Stimulated activated CD8-positive, alpha-beta memory T cell treated with anti-CD3 and anti-CD28 coated beads, Interleukin-7, amount 100 ng/mL, for 24 hours (primary cell): Measurements from ENCODE around the gene ANAPC2.

Experiments
- DNase-seq: peaks from one replicate; pipeline ENCODE4 v3.0.0-alpha.2; 2020; ENCODE audit warnings: low read depth

ANAPC2 gene

DNA sequence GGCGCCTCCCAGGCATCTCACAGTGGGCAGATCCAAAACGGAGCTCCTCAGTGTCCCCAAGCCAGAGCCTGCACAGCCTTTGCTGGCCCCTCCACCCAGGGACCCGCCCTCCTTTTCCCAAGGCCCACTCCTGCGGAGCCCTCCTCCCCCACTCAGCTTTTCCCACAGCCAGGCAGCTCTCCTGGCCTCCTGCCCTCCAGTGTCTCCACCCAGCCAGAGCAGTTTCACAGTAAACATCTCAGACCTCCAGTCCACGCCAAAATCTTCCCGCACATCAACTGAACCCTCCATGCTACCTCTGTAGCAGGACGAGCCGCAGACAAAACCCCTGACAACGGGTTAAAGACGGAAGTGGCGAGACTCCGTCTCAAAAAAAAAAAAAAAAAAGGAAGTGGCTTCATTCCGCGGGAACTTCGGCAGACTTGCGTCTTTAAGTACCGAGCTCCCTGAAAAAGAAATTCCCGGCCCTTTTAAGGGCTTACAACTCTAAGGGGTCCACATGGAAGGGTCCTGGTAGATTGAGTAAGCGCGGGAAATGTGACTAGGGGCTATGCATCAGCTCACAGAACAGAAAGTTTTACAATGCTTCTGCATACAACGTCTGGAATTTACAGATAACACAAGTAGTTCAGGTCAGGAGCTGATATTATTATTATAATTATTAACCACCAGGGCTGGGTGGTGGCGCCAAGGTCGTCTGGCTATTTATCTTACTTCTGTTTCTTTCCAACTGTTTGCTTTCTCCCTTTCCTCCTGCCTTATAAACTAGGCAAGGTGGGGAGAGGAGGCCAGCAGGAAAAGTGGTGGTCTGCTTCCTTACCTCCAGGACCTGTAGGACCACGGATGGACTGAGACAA, 60.8 kb downstream of the ANAPC2 start:
- DNase-seq, result no peak

DNA sequence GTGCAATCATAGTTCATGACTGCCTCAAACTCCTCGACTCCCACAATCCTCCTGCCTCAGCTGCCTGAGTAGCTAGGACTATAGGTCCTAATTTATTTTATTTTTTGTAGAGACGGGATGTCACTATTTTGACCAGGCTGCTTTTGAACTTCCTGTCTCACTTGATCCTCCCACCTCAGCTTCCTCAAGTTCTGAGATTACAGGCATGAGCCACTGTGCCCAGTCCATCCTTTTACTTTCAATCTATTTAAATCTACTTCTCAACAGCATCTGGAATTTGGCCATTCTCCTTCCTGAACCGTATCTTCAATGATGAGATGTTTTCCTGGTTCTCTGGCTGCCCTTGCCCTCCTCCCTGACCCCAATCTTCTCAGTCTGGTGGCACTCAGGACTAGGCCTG, 61.6 kb downstream of the ANAPC2 start:
- no peak for DNase-seq
